CD4-positive, alpha-beta T cell treated with Interleukin-4 for 1 hour (primary cell): ENCODE measurements around the gene IGSF10.
A peak's percentile ranks its signal among the peaks of the same experiment; 100 is the strongest.

Source experiments
- DNase-seq, 2 donors: peaks; one replicate each; pipeline ENCODE4 v3.0.0-alpha.2; 2020 to 2022

IGSF10 gene

DNA sequence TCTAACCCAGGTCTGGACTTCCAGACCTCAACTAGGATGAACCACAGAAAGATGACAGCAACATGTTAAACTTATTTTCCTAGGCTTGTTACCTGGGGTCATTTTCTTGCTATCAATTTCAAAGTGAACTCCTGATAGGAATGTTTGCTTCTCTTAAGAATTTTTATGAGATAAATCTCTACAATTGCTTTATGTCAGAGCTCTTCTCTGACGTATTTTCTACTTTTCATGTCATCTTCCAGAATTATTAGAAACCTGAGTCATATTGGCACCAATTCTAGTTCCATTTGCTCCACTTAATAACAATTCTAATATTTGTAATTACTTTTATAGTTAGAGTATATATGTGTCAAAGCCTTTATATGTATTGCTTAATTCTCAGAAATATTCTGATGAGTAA is 2.1 kb upstream of the IGSF10 start:
- DNase-seq = no peak

- no peak for DNase-seq
Observed at GRCh38 chr3:151462278-151462780, 1.5 kb upstream of the IGSF10 start.

- DNase-seq = no peak
Observed at GRCh38 chr3:151460228-151460627, 633 bp downstream of the IGSF10 start.

GRCh38 chr3:151459358-151459757 is 1.5 kb downstream of the IGSF10 start:
- no peak for DNase-seq

GRCh38 chr3:151456065-151456464 is 4.8 kb downstream of the IGSF10 start:
- DNase-seq = no peak

GRCh38 chr3:151452841-151453240 is 8.0 kb downstream of the IGSF10 start:
- DNase-seq = no peak

DNA sequence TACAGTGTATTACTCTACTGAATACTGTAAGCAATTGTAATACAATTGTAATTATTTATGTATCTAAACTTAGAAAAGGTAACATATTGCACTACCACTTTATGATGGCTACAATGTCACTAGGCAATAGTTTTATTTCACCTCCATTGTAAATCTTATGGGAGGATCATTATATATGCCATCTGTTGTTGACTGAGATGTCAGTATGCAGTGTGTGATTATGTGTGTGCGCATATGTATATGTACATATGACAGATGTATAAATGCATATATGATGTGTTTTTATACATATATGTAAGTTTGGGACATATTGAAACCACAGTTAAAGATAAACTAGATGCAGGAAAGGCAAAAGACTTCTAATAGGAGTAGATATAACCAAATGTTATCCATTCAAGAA is 8.5 kb downstream of the IGSF10 start:
- no peak for DNase-seq

GRCh38 chr3:151446002-151446340 is 14.9 kb downstream of the IGSF10 start:
- DNase-seq = no peak

GRCh38 chr3:151445273-151446001 is 15.4 kb downstream of the IGSF10 start:
- peak in 1 of 2 donors; percentile 36 for DNase-seq

GRCh38 chr3:151443583-151443982 is 17.3 kb downstream of the IGSF10 start:
- DNase-seq = no peak

DNA sequence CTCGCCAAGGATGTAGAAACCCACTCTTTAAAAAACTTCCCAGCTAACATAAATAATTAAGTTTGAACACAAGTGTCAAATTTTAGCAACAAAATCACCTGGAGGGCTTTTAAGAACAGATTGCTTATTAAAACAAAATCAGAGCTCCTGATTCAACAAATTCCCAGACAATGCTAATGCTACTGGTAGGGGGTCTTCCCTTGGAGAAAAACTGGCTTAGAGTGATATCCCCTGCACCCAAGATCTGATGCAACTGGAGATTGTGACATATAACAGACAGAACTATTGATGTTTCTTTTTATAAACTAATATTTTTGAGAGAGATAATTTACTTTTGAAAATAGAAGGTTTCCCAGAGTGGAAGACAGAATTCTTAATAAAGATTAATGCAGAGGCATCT is 19.9 kb downstream of the IGSF10 start:
- no peak for DNase-seq

DNA sequence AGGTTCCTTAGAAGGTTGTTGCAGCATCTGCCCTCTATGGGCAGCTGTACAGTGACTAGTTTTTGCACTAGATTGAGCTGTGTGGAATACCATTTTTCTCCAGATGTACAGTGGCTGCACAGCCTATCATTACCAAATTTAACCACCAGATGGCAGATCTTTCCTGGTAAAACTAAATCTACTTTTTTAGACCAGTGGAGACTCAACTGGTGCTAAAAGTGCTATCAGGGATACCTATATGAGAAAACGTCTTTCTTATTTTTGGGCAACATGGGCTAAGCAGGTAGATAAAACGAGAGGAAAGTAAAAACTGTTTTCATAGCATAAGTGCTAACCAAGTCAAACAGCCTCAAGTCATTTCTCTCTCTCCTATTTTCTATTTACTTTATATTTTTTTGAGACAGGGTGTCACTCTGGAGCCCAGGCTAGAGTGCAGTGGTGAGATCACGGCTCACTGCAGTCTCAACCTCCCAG is 21.2 kb downstream of the IGSF10 start:
- peak in 1 of 2 donors; percentile 39 for DNase-seq

DNA sequence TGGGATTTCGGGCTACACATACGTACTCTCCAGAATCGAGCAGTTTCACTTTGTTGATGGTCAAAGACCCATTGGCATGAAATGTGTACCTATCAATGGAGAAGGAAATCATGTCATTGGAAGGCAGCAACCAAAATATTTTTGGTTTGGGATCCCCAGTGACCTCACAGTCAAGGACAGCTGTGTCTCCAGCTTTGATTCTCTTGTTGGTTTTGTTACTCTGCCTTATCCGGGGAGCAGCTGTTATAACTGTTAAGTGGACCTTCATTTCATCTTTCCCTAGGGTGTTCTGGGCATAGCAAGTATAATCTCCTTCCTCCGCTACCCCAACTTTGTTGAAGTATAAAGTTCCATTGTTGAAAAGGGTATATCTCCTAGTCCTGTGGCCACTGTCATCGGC is 23.0 kb downstream of the IGSF10 start:
- DNase-seq = no peak

GRCh38 chr3:151436675-151437446 is 24.0 kb downstream of the IGSF10 start:
- no peak for DNase-seq

DNA sequence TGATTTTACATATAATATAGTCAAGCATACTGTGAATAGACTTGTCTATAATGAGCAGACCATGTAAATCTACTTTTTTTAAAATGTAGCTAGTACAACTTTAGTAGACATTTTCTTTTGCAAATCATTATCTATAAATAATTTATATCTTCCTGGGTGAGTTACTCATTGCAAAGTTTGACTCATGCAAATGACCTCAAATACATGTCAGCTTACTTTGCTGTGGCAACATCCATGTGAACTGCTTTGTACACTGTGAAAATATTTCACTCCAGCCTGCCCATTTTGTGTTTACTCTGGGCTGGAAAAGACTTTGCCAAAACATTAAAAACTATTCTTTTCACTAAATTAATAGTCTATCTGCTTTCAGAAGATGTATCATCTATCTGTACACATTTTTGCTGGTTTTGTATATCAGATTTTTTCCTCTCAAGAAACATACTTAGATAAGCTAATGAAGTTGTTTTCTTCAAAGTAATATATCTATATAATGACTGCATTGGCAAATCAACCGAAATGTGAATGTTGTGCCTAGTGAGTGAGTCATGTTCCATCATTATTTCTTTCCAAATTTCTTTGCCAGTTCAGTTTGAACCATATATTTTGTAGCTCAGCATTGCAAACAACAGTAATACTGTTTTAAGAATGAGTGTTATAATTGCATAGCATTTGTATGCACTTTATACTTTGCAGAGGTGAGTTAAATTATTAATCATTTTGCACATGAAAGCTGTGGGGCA is 26.5 kb downstream of the IGSF10 start:
- DNase-seq = no peak

DNA sequence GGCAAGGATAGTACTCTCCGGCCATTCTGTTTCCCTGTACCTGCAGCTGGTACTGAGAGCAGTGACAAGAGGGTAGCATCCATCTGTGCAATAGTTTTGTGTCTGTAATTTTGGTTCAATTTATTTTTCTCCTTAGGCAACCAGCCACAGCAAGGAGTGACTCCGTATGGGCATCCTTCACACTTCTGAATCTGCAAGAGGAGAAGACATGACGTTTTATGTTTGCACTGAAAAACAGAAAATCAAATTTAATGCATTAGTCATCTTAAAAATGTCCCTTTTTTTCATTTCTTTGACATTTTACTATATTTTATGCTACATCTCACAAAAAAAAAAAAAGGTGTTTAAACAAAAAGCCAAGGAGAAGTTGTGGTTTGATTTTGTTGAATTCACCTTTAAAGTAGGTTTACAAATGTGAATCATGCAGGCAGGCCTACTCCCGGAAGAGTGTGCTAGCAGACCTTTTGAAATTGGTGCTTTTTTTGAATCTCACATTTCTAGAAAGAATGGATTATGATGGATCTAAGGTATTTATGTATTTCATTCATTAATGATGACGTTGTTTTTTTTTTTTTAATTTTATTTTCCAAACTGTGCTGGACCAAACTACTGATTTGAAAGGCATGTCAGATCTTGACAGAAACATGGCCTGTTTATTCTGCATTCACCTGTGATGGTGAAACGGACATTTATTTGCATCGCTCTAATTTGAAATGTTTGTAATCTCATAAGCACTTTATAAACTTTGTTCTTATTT is 28.1 kb downstream of the IGSF10 start:
- DNase-seq = no peak

GRCh38 chr3:151431940-151432339 is 28.9 kb downstream of the IGSF10 start:
- DNase-seq = no peak

DNA sequence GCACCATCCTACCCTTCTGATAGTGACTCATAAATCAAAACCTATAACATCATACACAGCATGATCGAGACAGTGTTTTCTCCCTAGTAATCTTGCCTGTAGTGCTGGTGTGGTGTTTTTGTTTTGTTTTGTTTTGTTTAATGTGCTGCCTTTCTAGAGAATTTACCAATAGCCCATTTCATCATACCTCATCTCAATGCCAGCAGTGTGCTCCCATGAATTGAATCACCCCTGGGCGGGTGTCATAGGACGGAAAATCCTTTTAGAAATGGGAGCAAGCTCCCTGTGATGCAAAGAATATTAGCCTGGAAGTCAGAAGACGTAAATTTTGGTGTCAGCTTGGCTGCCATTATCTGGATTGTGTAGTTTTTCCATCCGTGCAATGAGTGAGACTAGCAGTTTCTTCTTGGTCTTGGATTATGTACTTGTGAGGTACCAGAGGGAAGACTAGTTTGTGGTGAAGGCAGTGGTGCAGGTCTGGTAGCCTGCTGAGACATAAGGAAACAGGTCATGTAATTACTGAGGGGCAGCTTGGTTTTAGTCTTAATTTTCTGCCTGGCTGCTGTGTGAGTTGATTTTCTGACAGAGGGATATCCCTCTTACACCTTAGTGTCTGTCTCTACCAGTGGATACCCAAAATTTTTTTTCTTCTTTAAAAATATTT is 29.9 kb downstream of the IGSF10 start:
- DNase-seq = no peak

DNA sequence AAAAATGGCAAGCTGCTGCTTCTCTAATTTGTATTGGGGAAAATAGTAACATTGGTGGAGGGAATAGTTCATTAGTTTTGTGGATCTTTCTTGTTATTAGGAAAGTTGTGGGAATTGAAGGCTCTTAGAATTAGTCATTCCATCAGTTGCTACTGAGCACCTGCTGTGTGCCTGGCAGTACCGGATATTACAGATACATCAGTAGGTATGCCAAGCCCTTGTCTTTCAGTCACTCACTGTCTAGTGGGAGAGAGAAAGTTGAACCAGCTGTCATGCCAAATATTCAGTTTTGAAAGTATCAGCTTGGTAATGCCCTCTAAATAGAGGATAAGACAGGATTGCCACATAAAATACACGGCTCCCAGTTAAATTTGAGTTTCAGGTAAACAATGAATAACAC is 32.5 kb downstream of the IGSF10 start:
- DNase-seq = no peak

DNA sequence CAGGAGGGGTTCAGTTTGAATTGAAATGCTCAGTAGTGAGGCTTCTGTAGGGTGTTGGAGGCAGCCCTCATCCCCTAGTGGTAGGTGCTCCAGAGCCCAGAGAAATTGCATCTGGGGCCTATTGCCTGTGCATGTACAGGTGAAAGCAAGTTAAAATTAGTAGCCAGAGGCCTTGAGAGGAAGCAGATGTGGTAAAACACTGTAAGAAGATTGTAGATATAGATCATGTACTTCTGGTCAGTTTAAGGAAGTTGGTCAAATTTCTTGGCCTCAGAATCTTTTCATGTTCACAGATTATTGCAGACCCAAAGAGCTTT is 34.6 kb downstream of the IGSF10 start:
- no peak for DNase-seq

- DNase-seq = no peak
Observed at GRCh38 chr3:151425627-151426340, 35.1 kb downstream of the IGSF10 start.

DNA sequence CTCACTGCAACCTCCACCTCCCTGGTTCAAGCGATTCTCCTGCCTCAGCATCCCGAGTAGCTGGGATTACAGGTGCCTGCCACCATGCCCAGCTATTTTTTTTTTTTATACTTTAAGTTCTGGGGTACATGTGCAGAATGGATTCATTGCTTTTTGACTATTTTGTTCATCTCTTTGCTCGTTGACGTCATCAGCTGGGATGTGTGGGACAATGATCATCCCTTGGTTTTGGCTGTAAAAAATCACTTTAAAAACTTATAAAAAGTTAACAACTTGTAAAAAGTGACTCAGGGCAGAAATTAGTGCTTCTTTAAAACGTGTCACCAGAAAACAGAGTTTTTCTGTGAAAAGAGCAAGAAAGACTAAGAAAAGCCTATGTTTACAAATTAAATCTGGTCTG is 37.8 kb downstream of the IGSF10 start:
- no peak for DNase-seq
